Measurements from ENCODE around the gene NHLRC2.

NHLRC2 gene

DNA sequence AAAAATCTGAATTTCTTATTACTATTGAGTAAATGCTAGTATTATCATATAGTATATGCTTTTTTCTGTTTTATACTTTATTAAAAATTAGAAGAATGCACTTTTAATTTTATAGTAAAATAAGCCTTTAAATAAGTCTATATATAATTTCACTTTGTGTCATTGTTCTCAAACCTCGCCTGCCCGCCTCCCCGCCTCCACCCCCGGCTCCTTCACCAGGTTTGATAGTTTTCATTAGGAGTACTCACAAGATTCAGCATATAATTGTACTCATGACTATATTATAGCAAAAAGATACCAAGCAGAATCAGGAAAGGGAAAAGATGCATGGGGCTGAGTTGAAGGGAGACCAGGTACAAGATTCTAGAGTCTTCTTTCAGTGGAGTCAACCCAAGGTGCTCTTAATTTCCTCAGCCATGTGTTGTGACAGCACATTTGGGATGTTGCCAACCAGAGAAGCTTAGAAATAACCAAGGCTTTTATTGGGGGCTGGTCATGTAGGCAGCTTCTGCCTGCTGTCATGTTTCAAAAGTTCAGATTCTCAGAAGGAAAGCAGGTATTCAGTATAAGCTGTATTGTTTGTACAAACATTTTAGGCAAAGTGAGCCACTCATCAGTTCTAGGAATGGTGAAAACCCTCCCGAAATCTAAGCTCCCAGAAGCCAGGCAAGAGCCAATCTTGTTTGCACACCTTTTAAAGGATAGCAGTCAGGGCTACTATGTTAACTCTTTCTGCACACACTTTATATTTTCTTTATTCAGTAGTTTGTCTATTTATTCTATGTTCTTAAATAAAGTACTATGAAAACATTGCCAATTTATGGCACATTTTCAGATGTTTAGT is 12.3 kb downstream of the NHLRC2 start:
- no peak for DNase-seq

GRCh38 chr10:113867904-113868303 is 13.4 kb downstream of the NHLRC2 start:
- DNase-seq, result no peak

GRCh38 chr10:113869789-113870188 is 15.3 kb downstream of the NHLRC2 start:
- no peak for DNase-seq

GRCh38 chr10:113872139-113873030 is 17.9 kb downstream of the NHLRC2 start:
- DNase-seq, result no peak

- no peak for DNase-seq
Measured at GRCh38 chr10:113875212-113875611, 20.8 kb downstream of the NHLRC2 start.

GRCh38 chr10:113876461-113876860 is 22.0 kb downstream of the NHLRC2 start:
- no peak for DNase-seq

GRCh38 chr10:113879691-113880090 is 25.2 kb downstream of the NHLRC2 start:
- DNase-seq, result no peak

DNA sequence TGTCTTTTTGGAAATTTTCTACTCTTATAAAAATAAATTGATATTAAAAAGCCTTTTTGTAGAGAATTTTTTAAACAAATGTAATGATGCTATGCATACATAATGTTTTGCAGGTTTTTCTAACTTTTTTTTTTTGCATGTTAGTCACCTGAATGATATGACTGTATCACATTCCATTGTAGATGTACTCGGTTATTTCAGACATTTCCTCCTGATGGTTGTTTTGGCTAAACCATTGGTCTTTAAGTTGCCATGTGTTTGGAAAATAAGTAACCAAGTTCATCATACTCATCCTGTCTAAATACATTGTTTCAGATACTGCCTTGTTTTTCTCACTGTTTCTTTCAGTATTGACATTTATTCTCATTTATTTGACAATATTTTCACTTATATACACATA is 25.8 kb downstream of the NHLRC2 start:
- no peak for DNase-seq

DNA sequence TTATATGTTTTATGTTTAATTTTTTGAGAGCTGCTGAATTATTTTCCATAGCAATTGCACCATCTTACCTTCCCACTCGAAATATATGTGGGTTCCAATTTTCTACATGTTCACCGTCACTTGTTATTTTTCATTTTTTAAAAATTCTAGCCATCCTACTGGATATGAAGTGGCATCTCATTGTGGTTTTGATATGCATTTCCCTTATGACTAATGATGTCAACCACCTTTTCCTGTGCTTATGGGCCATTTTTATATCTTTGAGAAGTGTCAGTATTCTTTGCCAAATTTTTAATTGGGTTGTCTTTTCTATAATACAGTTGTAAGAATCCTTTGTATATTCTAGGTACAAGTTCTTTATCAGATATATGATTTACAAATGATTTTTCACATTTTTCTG is 27.8 kb downstream of the NHLRC2 start:
- no peak for DNase-seq

DNA sequence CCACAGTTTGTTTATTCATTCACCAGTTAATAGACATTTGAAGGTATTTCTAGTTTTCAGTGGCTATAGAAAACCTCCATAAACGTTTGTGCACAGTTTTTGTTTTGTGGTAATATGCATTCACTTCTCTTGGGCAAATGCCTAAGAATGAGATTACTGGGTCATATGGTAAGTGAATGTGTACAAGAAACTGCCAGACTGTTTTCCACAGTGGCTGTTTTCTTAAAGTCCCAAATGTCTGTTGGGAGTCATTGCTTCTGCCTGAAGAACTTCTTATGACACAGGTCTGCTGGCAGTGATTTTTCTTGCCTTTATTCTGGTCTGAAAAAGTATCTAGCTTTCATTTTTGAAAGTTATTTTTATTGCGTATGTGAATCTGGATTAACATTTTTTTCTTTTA is 35.5 kb downstream of the NHLRC2 start:
- no peak for DNase-seq

DNA sequence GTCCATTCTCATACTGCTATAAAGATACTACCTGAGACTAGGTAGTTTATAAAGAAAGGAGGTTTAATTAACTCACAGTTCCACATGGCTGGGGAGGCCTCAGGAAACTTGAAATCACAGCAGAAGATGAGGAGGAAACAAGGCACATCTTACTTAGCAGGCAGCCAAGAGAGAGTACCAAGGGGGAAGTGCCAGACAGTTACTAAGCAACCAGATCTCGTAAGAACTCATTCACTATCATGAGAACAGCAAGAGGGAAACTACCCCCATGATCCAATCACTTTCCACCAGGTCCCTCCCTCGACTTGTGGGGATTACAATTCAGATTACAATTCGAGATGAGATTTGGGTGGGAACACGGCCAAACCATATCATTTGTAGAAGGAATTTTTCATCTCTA is 36.3 kb downstream of the NHLRC2 start:
- DNase-seq, result no peak

DNA sequence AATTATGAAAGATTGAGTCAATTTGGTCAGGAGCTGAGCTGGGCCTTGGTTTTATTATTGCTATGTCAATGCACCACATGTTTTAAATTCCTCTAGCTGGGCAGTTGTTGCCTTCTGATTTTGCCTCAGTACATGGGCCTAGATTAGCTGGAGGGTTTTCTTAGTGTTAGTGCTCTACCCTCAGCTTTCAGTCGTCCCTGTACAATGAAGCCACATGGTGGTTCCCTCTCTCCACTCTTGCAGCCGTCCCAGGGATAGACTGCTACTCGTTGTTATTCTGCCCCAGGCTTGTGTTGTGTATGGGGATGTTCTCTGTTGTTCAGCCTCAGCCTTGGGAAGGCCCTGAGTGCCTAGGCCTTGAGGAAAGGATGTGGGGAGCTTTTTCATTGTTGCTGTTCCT is 37.0 kb downstream of the NHLRC2 start:
- no peak for DNase-seq

DNA sequence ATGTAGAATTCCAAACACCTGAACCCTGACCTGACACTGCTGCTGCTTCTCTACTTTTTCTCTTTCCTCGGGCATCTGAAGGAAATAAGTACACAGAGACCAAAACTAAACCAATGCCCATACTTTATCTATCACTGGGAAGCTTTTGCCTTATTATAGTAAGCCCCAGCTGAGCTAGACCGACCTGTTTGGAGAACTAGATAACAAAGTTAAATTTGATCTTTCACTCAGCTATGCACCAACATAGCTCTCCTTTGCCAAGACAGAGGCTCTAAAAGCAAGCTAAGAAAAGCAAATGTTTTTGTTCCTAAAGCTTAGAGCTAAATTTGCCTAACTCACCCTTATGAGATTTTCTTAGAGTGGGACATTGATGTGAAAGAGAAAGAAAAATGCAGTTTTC is 39.1 kb downstream of the NHLRC2 start:
- no peak for DNase-seq

GRCh38 chr10:113894581-113894980 is 40.1 kb downstream of the NHLRC2 start:
- DNase-seq, result no peak

- no peak for DNase-seq
Measured at GRCh38 chr10:113895018-113895417, 40.6 kb downstream of the NHLRC2 start.

DNA sequence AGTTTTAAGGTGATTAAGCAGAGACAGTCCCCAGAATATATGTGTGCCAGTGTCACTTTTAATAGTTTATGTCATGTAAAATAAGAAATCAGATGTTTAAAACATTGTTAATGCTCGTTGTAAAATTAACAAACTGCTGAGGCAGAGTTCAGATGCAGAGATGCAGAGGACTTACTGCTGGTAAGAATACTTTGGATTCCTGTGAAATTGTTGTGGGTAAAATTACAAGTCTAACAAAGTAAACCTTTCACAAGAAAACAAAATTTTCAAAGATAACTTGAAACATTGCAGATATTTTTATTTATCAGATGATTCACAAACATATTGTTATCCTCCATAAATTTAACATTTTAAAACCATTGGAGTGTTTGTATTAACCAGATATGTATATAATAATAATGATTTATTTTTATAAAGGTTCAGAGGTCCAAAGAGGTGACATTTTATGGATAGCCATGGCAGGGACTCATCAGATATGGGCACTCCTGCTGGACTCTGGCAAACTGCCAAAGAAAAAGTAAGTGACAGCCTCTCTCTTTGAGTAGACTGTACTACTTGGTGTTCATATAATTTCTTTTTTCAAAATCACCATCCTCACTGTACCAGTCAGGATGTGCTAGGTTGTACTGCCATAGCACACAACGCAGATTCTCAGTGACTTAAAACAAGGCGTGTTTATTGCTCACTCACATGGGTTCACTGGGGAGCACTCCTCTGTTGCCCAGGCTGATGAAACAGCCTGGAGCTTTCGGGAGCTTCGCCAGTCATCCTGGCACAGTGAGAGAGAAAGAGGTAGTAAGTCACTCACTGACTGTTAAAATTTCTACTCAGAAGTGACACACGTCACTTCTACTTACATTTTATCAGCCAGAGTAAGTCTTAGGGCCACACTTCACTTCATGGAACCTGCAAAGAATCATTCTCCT is 43.5 kb downstream of the NHLRC2 start:
- DNase-seq, result no peak

GRCh38 chr10:113899952-113900598 is 45.6 kb downstream of the NHLRC2 start:
- DNase-seq, result no peak

GRCh38 chr10:113905756-113906155 is 51.3 kb downstream of the NHLRC2 start:
- no peak for DNase-seq

DNA sequence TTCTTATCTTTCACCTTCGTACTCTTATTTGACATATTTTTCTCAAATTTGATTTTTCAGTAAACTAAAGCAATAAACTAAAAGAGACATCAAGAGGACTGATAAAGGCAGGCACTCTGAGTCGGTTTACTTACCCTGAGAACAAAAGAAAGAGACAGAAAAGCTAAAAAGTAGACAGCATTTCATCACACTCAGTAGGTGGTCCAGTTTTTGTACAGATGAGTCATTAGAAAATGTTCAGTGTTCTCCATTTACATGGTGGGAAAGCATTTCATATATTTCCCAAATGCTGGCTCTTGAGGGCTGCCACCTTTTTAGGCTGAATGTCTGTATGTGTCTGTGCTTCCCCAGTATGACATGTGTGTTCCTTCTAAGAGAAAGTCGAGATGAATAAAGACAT is 52.7 kb downstream of the NHLRC2 start:
- no peak for DNase-seq

GRCh38 chr10:113908236-113908635 is 53.8 kb downstream of the NHLRC2 start:
- DNase-seq, result no peak

- no peak for DNase-seq
Measured at GRCh38 chr10:113911113-113911512, 56.7 kb downstream of the NHLRC2 start.

DNA sequence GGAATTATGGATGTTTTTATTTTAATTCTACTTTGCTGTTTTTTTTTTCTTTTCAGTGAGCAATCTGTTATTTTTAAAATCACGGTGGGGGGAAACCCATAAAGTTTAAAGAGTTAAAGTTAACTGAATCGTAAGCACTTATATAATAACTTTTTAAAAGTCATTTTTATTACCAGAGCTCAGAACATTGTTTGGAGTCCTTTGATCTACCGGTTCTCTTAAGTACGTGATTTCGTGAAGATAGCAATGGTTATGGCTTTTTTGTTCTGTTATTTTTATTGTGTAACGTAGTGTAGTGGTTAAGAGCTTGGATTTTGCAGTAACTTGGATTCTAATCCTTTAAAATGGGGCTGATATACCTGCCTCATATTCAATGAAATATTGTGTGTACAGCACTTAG is 57.4 kb downstream of the NHLRC2 start:
- no peak for DNase-seq
